Hematopoietic multipotent progenitor cell (in vitro differentiated cells): ENCODE results near the gene LRFN2. TPM values are rescaled to one million over a fixed set of nuclear protein-coding genes. Genes with fewer than 3 reads are reported as not detected.

Experiments
- DNase-seq, 3 donors: peaks; one replicate each; pipeline ENCODE4 v3.0.0-alpha.2; 2011 to 2015; ENCODE audit warnings: low read depth in 2 of 3, low spot score in 2 of 3
- total RNA-seq: library from RNA; depleted of rRNA; stranded (reverse); fragments of >200 nt; gene quantifications from one replicate; pipeline ENCODE4 v1.2.3, GENCODE V29; 2012

The LRFN2 gene
- total RNA-seq, 1 donor = 0.27 TPM

GRCh38 chr6:40355066-40355465 lies 232.1 kb downstream of the LRFN2 start:
- DNase-seq = no peak

DNA sequence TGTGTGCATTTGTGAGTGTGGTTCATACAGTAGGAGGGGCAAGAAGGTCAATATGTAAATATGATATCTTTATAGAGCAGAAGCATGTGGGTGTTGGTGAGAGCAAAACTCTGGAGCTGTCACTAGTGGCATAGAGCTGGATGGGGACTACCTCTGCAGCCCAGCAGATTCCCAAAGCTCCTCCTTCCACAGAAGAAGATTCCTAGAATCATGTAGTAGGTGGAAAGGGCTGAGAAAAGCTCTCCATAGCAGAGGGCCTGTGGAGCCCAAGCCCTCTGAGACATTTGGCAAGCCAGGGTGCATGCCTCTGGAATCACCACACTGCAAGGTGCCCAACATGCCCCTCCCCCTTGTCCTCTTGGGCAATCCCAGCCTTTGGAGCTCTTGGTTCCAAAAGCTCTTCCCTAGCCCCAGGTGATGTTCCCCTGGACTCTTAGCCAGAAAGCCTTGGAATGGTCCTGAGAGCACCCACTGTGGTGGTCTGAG lies 233.2 kb downstream of the LRFN2 start:
- no peak for DNase-seq

DNA sequence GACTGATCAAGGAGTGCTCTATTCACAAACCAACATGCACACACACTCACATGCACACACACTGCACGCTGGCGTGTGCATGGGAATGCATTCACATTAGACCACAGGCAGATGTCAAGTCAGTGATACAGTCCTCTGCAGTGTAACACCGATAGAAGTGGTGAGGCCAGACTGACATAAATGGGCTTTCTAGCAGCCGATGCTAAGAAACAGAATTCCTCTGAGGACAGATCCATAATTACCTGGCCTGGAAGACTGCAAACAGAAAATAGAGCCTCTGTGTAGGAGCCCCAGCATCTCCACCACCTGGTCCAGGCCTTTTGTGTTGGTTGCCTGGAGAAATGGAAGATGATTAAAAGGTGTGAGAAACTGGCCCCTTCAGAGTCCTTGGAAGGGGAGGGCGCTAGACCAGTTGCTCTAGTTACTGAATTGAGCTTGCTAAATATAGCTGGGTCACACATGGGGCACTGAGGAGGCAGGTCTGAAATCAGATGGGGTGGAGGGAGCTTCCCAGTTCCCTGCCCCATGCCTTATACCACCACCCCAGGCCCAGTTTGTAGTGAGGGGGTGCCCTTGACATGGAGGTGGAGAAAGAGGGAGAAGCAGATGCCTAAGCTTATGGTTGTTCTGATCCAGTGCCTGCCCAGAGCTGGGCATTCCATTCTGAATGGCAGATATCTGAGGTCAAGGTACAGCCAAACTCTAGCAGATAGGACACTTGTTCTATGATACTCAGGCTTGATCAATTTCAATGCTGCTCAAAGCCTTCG lies 233.8 kb downstream of the LRFN2 start:
- DNase-seq = no peak

- DNase-seq = no peak
These were observed 234.5 kb downstream of the LRFN2 start for GRCh38 chr6:40352527-40353170.

DNA sequence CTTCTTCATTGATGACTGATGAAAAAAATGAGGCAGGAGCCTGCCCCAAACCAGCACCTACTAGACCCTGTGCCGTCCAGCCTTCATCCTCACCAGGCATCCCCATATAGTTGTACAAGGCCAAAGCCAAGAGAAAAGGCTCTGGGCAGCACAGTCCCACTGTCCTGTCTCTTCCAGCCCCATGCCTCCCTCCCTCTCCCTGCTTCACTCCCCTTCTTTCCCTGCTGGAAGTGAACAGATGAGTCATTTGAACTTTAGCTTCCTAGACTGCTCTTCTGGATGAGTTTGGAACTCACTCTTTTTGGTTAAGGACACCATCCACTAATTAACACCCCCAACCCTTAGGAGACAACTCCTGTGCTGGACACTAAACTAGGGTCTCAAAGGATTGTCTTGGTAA lies 235.2 kb downstream of the LRFN2 start:
- no peak for DNase-seq

- no peak for DNase-seq
These were observed 236.4 kb downstream of the LRFN2 start for GRCh38 chr6:40350747-40351217.

GRCh38 chr6:40349901-40350746 lies 237.0 kb downstream of the LRFN2 start:
- DNase-seq = no peak

GRCh38 chr6:40349123-40349900 lies 237.9 kb downstream of the LRFN2 start:
- DNase-seq = no peak

DNA sequence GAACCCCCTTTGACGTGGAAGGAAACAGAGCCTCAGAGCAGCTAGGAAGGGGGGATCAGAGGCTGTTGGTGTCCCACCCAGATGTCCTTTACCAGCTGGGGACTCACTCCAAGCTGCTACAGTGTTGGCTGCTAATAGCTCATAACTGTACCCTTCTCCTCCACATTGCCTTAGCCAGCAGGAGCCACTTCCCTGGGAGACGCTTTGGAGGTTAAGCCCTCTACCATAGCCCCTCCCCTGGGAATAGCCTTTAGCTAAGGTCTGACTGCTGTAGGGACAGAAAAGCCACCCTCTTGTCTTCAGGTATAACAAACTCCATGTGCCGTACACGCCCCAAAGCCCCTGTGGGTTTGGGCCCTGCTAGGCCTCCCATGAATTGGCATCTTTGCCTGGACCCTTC lies 238.6 kb downstream of the LRFN2 start:
- no peak for DNase-seq

DNA sequence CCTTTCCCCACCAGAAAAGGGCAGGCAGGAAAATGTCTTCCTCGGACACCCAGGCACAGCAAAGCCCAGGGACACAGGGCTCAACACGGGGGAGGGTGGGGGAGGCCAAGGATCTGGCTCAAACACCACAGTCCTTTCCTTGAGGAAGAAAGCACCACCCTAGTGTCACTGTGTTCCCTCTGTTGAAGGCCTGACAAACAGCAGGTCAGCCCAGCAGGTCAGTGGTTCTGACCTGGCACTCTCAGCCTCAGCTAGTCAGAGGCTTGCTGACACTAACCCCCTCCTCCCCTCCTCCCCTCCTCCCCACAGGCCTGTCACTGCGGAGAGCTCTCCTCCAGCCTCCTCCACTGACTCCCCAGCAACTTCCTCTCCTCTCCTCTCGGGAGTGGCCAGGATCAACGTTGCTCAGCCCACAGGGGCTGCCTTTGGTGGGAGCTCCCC lies 239.6 kb downstream of the LRFN2 start:
- no peak for DNase-seq

GRCh38 chr6:40346246-40346645 lies 240.9 kb downstream of the LRFN2 start:
- no peak for DNase-seq

- no peak for DNase-seq
These were observed 242.5 kb downstream of the LRFN2 start for GRCh38 chr6:40344566-40345167.

DNA sequence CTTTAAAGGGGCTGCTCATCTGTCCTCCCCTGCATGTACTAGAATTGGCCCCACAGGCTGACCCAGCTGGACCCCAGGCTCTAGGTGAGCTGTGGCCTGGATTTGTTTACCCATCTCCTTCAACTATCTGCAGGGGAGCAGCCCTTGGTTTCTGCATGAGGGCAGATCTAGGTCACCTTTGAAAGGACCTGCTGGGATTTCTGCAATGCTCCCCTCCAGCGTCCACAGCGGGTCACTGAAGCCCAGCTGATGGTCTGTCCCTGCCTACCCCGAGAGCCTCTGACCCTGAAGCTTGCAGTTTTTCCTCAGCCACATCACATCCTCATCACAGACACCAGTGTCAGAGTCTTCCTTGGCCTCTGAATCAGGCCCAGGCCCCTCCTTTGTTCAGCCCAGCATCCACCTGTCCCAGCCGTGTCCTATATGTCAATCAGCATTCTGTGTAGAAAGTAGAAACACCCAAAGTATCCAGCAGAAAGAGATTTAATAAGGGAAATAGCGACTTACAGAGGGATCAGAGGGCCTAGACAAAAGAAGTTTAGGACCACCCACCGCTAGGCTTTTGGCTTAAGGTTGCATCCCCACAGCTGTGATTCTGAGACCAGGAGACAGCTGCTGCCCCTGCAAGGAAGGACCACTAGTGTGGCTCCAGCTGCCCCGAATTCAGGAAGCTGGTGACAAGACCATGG lies 243.1 kb downstream of the LRFN2 start:
- DNase-seq = no peak

DNA sequence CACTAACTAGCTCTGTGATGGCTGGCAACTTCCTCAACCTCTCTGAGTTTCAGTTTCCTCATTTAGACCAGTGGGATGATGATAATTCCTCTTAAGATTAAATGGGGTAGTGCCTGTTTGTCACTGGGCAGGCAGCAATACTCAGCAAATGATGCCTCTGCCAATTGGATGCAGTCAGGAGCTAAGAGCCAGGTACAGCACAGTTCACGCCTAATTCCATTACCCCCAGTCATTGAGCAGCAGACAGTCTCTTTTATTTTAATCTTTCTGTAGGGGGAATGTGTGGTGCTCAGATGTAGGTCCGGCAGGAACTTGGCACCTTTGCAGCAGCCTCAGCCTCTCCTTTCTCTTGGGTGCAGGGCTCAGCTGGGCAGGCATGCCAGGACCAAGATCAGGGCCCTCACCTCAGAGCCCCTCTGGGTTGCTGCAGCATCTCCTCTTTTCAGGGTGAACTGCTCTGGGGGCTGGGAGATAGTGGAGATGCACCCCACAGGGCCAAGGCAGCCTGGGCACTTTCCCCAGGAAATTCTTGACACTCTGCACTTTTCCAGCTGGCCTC lies 243.8 kb downstream of the LRFN2 start:
- no peak for DNase-seq

DNA sequence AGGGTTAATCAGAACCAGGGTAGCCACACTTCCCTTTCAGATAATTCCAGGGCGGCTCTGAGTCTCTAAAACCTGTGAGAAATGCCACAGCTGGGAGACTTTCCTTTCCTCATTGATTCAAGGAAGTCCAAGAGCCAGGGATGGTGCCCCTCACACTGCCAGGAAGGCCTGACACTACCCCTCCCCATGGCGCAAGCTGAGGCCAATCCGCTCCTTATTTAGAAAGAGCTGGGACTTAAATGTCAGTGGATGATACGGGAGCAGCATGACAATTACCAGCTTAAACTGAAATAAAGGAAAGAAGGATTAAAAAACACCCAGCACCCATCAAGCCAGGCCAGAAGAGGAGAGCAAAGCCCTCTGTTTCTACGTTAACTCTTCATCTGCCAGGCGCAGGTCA lies 244.4 kb downstream of the LRFN2 start:
- no peak for DNase-seq

- DNase-seq = no peak
These were observed 245.4 kb downstream of the LRFN2 start for GRCh38 chr6:40341726-40342125.
